ENCODE measurements around the gene ADCY7.

The ADCY7 gene

GRCh38 chr16:50300942-50301625 is 34.7 kb downstream of the ADCY7 start:
- DNase-seq, result no peak

GRCh38 chr16:50301626-50302471 is 35.5 kb downstream of the ADCY7 start:
- no peak for DNase-seq

- DNase-seq, result no peak
These were observed 36.2 kb downstream of the ADCY7 start for GRCh38 chr16:50302472-50303005.

- DNase-seq, result no peak
These were observed 36.8 kb downstream of the ADCY7 start for GRCh38 chr16:50303041-50303604.

GRCh38 chr16:50303605-50304466 is 37.5 kb downstream of the ADCY7 start:
- no peak for DNase-seq

- DNase-seq, result no peak
These were observed 38.4 kb downstream of the ADCY7 start for GRCh38 chr16:50304467-50305440.

- DNase-seq, result no peak
These were observed 39.2 kb downstream of the ADCY7 start for GRCh38 chr16:50305441-50306061.

GRCh38 chr16:50306287-50306686 is 39.9 kb downstream of the ADCY7 start:
- DNase-seq, result no peak

- no peak for DNase-seq
These were observed 42.0 kb downstream of the ADCY7 start for GRCh38 chr16:50308237-50308965.

- DNase-seq, result no peak
These were observed 42.8 kb downstream of the ADCY7 start for GRCh38 chr16:50309156-50309526.

GRCh38 chr16:50309527-50310307 is 43.4 kb downstream of the ADCY7 start:
- DNase-seq, result no peak

- DNase-seq, result no peak
These were observed 44.2 kb downstream of the ADCY7 start for GRCh38 chr16:50310308-50311133.

GRCh38 chr16:50311134-50311528 is 44.8 kb downstream of the ADCY7 start:
- no peak for DNase-seq

- no peak for DNase-seq
These were observed 45.6 kb downstream of the ADCY7 start for GRCh38 chr16:50311891-50312501.

- DNase-seq, result peak; percentile 84
These were observed 47.5 kb downstream of the ADCY7 start for GRCh38 chr16:50313596-50314478.

GRCh38 chr16:50314665-50315064 is 48.3 kb downstream of the ADCY7 start:
- no peak for DNase-seq
